Measurements from ENCODE around the gene BCKDHB.

Gene BCKDHB

DNA sequence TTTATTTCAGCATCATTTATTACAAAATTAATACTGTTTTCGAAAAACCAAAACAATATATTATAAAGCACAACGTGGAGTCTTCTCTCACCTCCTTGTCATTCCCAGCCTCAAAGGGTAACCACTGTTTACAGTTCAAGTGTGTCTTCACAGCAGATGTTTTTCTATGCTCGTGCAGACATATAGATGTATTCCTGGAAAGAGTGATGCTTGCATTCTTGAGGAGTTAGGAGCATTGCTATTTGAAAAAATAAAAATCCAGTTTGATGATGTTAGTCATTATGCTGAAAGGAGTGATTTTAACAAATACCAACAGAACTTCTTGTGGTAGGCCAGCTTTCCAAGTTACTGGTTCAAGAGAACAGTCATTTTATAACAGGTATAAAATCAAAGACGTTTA lies 234.9 kb downstream of the BCKDHB start:
- H3K27ac ChIP-seq (ENCODE audit: low read length), result no peak overlapping the region
- H3K9me3 ChIP-seq (replicated peaks; ENCODE audit: insufficient read depth, low read length), result no peaks in the 10 kb centered on the region
- no peaks in the 10 kb centered on the region for H4K20me1 ChIP-seq (ENCODE audit: insufficient read depth, low read length)
- no peaks in the 10 kb centered on the region for H3K9me2 ChIP-seq (replicated peaks; ENCODE audit: insufficient read depth, low read length)
- H3F3A ChIP-seq (ENCODE audit: insufficient read depth, low read length), result no peaks in the 10 kb centered on the region
- H3K36me3 ChIP-seq (replicated peaks; ENCODE audit: insufficient read depth, low read length), result no peaks in the 10 kb centered on the region
- no peaks in the 10 kb centered on the region for H3K27me3 ChIP-seq (replicated peaks; ENCODE audit: insufficient read depth, low read length)
- H3K4me3 ChIP-seq (ENCODE audit: low read length), result no peak overlapping the region
- H3K4me1 ChIP-seq (ENCODE audit: low read length), result no peaks in the 10 kb centered on the region
- no peak overlapping the region for H3K4me2 ChIP-seq (ENCODE audit: low read depth, low read length)
- no peak overlapping the region for H3K9ac ChIP-seq (ENCODE audit: low read length)
- H2AFZ ChIP-seq (ENCODE audit: low read length), result no peak overlapping the region
- DNase-seq, result no peak
- no peaks in the 10 kb centered on the region for H3K79me2 ChIP-seq (ENCODE audit: low read length)
- no peak for TF ChIP-seq EZH2 (optimal IDR thresholded peaks at IDR 0.05; ENCODE audit: low read depth, low read length)
- TF ChIP-seq, protein P1, sequence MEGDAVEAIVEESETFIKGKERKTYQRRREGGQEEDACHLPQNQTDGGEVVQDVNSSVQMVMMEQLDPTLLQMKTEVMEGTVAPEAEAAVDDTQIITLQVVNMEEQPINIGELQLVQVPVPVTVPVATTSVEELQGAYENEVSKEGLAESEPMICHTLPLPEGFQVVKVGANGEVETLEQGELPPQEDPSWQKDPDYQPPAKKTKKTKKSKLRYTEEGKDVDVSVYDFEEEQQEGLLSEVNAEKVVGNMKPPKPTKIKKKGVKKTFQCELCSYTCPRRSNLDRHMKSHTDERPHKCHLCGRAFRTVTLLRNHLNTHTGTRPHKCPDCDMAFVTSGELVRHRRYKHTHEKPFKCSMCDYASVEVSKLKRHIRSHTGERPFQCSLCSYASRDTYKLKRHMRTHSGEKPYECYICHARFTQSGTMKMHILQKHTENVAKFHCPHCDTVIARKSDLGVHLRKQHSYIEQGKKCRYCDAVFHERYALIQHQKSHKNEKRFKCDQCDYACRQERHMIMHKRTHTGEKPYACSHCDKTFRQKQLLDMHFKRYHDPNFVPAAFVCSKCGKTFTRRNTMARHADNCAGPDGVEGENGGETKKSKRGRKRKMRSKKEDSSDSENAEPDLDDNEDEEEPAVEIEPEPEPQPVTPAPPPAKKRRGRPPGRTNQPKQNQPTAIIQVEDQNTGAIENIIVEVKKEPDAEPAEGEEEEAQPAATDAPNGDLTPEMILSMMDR (IDR thresholded peaks at IDR 0.05; ENCODE audit: low read length), result no peak
- no peak for TF ChIP-seq EZH2phosphoT487 (IDR thresholded peaks at IDR 0.05; ENCODE audit: low read length)

DNA sequence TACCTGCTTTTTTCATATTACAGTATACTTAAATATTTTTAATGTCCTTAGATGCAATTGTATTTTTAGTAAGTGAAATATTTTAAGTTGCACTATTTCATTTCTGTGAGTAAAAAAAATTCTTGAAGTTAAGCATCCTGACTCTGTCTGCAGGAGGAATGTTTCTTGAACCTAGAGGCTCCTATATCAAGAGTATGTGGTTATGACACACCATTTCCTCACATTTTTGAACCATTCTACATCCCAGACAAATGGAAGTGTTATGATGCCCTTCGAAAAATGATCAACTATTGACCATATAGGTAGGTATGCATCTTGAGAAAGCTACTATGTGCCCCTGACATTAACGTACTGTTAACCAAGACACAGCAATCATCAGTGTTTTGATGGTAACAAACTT lies 237.0 kb downstream of the BCKDHB start:
- H3K27ac ChIP-seq (ENCODE audit: low read length), result no peak overlapping the region
- no peaks in the 10 kb centered on the region for H3K4me1 ChIP-seq (ENCODE audit: low read length)
- no peaks in the 10 kb centered on the region for H3K79me2 ChIP-seq (ENCODE audit: low read length)
- H3F3A ChIP-seq (ENCODE audit: insufficient read depth, low read length), result no peaks in the 10 kb centered on the region
- no peak overlapping the region for H2AFZ ChIP-seq (ENCODE audit: low read length)
- H3K9me2 ChIP-seq (replicated peaks; ENCODE audit: insufficient read depth, low read length), result no peaks in the 10 kb centered on the region
- no peak for DNase-seq
- H4K20me1 ChIP-seq (ENCODE audit: insufficient read depth, low read length), result no peaks in the 10 kb centered on the region
- no peaks in the 10 kb centered on the region for H3K9me3 ChIP-seq (replicated peaks; ENCODE audit: insufficient read depth, low read length)
- H3K4me3 ChIP-seq (ENCODE audit: low read length), result no peak overlapping the region
- no peaks in the 10 kb centered on the region for H3K36me3 ChIP-seq (replicated peaks; ENCODE audit: insufficient read depth, low read length)
- no peak overlapping the region for H3K9ac ChIP-seq (ENCODE audit: low read length)
- H3K4me2 ChIP-seq (ENCODE audit: low read depth, low read length), result no peak overlapping the region
- no peaks in the 10 kb centered on the region for H3K27me3 ChIP-seq (replicated peaks; ENCODE audit: insufficient read depth, low read length)
- no peak for TF ChIP-seq EZH2 (optimal IDR thresholded peaks at IDR 0.05; ENCODE audit: low read depth, low read length)

- Histone ChIP-seq H2AFZ (ENCODE audit: low read length) (no peak overlapping the region), H3K79me2 (ENCODE audit: low read length) (no peaks in the 10 kb centered on the region), H3K9me2 (replicated peaks; ENCODE audit: insufficient read depth, low read length) (no peaks in the 10 kb centered on the region), H3K27me3 (replicated peaks; ENCODE audit: insufficient read depth, low read length) (no peaks in the 10 kb centered on the region), H3K36me3 (replicated peaks; ENCODE audit: insufficient read depth, low read length) (no peaks in the 10 kb centered on the region), H3K9ac (ENCODE audit: low read length) (no peak overlapping the region), H4K20me1 (ENCODE audit: insufficient read depth, low read length) (no peaks in the 10 kb centered on the region), H3K4me2 (ENCODE audit: low read depth, low read length) (no peak overlapping the region), H3K4me3 (ENCODE audit: low read length) (no peak overlapping the region), H3K9me3 (replicated peaks; ENCODE audit: insufficient read depth, low read length) (no peaks in the 10 kb centered on the region), H3K4me1 (ENCODE audit: low read length) (no peaks in the 10 kb centered on the region), H3K27ac (ENCODE audit: low read length) (no peak overlapping the region), H3F3A (ENCODE audit: insufficient read depth, low read length) (no peaks in the 10 kb centered on the region)
- no peak for DNase-seq
- TF ChIP-seq EZH2phosphoT487 (IDR thresholded peaks at IDR 0.05; ENCODE audit: low read length) (no peak), EZH2 (optimal IDR thresholded peaks at IDR 0.05; ENCODE audit: low read depth, low read length) (no peak)
- TF ChIP-seq, protein P1 (IDR thresholded peaks at IDR 0.05; ENCODE audit: low read length), result no peak
Measured at GRCh38 chr6:80347101-80347500, 240.6 kb downstream of the BCKDHB start.

GRCh38 chr6:80348263-80348662 lies 241.8 kb downstream of the BCKDHB start:
- Histone ChIP-seq H3K9me3 (replicated peaks; ENCODE audit: insufficient read depth, low read length) (no peaks in the 10 kb centered on the region), H3K27me3 (replicated peaks; ENCODE audit: insufficient read depth, low read length) (no peaks in the 10 kb centered on the region), H3K4me1 (ENCODE audit: low read length) (no peaks in the 10 kb centered on the region), H3K9me2 (replicated peaks; ENCODE audit: insufficient read depth, low read length) (no peaks in the 10 kb centered on the region), H4K20me1 (ENCODE audit: insufficient read depth, low read length) (no peaks in the 10 kb centered on the region), H3K27ac (ENCODE audit: low read length) (no peak overlapping the region), H3K79me2 (ENCODE audit: low read length) (no peaks in the 10 kb centered on the region), H3K4me3 (ENCODE audit: low read length) (no peak overlapping the region), H3K4me2 (ENCODE audit: low read depth, low read length) (no peak overlapping the region), H2AFZ (ENCODE audit: low read length) (no peak overlapping the region), H3F3A (ENCODE audit: insufficient read depth, low read length) (no peaks in the 10 kb centered on the region), H3K9ac (ENCODE audit: low read length) (no peak overlapping the region), H3K36me3 (replicated peaks; ENCODE audit: insufficient read depth, low read length) (no peaks in the 10 kb centered on the region)
- DNase-seq, result no peak
- TF ChIP-seq, protein P1 (IDR thresholded peaks at IDR 0.05; ENCODE audit: low read length), result no peak
- TF ChIP-seq EZH2phosphoT487 (IDR thresholded peaks at IDR 0.05; ENCODE audit: low read length), result no peak
- TF ChIP-seq EZH2 (optimal IDR thresholded peaks at IDR 0.05; ENCODE audit: low read depth, low read length), result no peak
